HG02970 (cell line): ENCODE data around the gene CC2D2B.

Source experiments
- ATAC-seq: cut with Tn5 transposase; IDR thresholded peaks from one replicate; pipeline ENCODE4 v1.9.1; 2021; ENCODE audit warnings: mild to moderate bottlenecking, moderate library complexity, moderate number of reproducible peaks; ENCODE audit not compliant: unreplicated experiment, low FRiP score

The CC2D2B gene

GRCh38 chr10:96072674-96073073, 164.9 kb downstream of the CC2D2B start:
- no peak for ATAC-seq

DNA sequence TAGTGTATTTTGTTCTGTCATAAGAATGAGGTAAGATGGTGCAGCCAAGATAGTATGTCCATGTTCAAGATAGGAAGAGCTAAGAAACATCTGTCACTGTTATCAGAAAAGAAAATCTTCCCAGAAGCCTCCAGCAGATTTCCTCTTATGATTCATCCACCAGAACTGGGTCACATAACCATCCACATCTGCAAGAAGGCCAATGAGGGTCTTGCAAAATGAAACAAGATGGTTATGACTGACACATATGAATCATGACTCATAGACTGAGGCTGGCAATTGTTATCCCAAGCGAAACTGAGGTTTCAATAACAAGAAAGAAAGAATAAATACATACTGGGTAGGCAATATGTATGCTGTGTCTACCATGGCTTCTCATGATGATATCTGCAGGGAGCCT, 165.9 kb downstream of the CC2D2B start:
- ATAC-seq, result no peak

GRCh38 chr10:96074776-96075175, 167.0 kb downstream of the CC2D2B start:
- ATAC-seq, result no peak

GRCh38 chr10:96075977-96076376, 168.2 kb downstream of the CC2D2B start:
- no peak for ATAC-seq

DNA sequence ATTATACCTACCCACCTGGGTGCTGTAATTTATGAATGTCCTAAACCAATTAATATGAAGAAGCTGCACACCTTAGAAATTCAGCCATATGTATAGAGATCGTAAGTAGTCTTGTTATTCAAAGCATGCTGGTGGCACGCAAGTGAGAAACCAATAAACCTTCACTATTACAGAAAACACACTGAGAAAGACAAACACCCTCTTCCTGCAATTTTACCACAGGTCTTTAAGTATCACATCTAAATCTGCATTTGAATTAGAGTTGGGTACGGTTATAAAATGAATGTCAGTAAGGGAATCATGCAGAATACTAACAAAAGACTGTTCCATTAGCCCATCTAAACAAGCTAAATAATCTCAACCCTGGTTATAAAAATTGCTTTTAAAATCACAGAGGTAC, 169.4 kb downstream of the CC2D2B start:
- no peak for ATAC-seq

- no peak for ATAC-seq
These were observed 174.4 kb downstream of the CC2D2B start for GRCh38 chr10:96082153-96082552.
